Endodermal cell (in vitro differentiated cells): ENCODE data around the gene TAS2R46. TPM values are rescaled to one million over a fixed set of nuclear protein-coding genes. Genes with fewer than 3 reads are reported as not detected.

Experiments used
- DNase-seq: peaks from one replicate; pipeline ENCODE4 v3.0.0-alpha.2; 2017
- H3K27ac ChIP-seq: 2 replicates; pipeline ENCODE4 v1.5.1; 2013; ENCODE audit warnings: mild to moderate bottlenecking, low read depth, low read length, moderate library complexity
- H3K27me3 ChIP-seq: 2 replicates; pipeline ENCODE4 v1.6.1; 2013; ENCODE audit warnings: mild to moderate bottlenecking, low read length, moderate library complexity; ENCODE audit not compliant: insufficient read depth, control insufficient read depth, poor library complexity, severe bottlenecking
- H3K36me3 ChIP-seq: 2 replicates; pipeline ENCODE4 v1.7.0; 2013; ENCODE audit warnings: mild to moderate bottlenecking, low read length, moderate library complexity; ENCODE audit not compliant: control insufficient read depth, insufficient read depth
- H3K4me1 ChIP-seq: one replicate; pipeline ENCODE4 v1.7.0; 2013; ENCODE audit warnings: low read length; ENCODE audit not compliant: control insufficient read depth, insufficient read depth
- H3K4me3 ChIP-seq: 2 replicates; pipeline ENCODE4 v1.5.1; 2013; ENCODE audit warnings: mild to moderate bottlenecking, low read length, moderate library complexity
- H3K9ac ChIP-seq: 2 replicates; pipeline ENCODE4 v1.6.1; 2013; ENCODE audit warnings: mild to moderate bottlenecking, low read length, moderate library complexity; ENCODE audit not compliant: poor library complexity, severe bottlenecking; ENCODE audit errors: extremely low read depth
- H3K9me3 ChIP-seq: 2 replicates; pipeline ENCODE4 v1.6.1; 2013; ENCODE audit warnings: mild to moderate bottlenecking, low read length, moderate library complexity; ENCODE audit not compliant: control insufficient read depth
- H3K27ac Mint-ChIP-seq: 2 replicates; pipeline ENCODE4 v1.8.0; 2020; ENCODE audit warnings: mixed read lengths
- H3K27me3 Mint-ChIP-seq: 2 replicates; pipeline ENCODE4 v1.8.0; 2021; ENCODE audit warnings: mild to moderate bottlenecking, mixed read lengths; ENCODE audit not compliant: insufficient read depth
- H3K36me3 Mint-ChIP-seq: 2 replicates; pipeline ENCODE4 v1.8.0; 2020; ENCODE audit warnings: low read depth, mixed read lengths
- H3K4me1 Mint-ChIP-seq: 2 replicates; pipeline ENCODE4 v1.8.0; 2020; ENCODE audit warnings: mixed read lengths
- H3K4me3 Mint-ChIP-seq: 2 replicates; pipeline ENCODE4 v1.8.0; 2020; ENCODE audit warnings: mild to moderate bottlenecking, moderate library complexity, mixed read lengths
- H3K9me3 Mint-ChIP-seq: 2 replicates; pipeline ENCODE4 v1.8.0; 2020; ENCODE audit warnings: mild to moderate bottlenecking, mixed read lengths
- CTCF ChIP-seq: fragments of 200-600 bp; sonication (generic); conservative IDR thresholded peaks from 2 replicates; pipeline ENCODE4 v1.5.0; 2021; ENCODE audit warnings: antibody characterized with exemption, mild to moderate bottlenecking
- WGBS, 2 experiments: methylation state at CpG; one replicate each; pipeline versions ENCODE4 v1.1.5 to v1.1.7; 2013; ENCODE audit warnings: missing lambda C conversion rate in 2 of 2, mixed read lengths in 1 of 2; ENCODE audit not compliant: insufficient coverage in 1 of 2, insufficient read length in 1 of 2; 5-methylcytosine and 5-hydroxymethylcytosine counted together
- total RNA-seq, 2 donors: library from RNA; stranded (reverse); fragmentation: NEBNext Ultra II Directional in 1 of 2; extraction: Animal tissue kit (Norgen Biotek cat#: 25700) in 1 of 2; gene quantifications; 2 replicates in 1 of 2; 3 replicates in 1 of 2; pipeline ENCODE4 v1.2.1, GENCODE V29; 2021

TAS2R46 gene
- total RNA-seq, 2 donors from 2014 or later: 1.3 to 3.9 TPM

GRCh38 chr12:11089246-11089645, 27.2 kb upstream of the TAS2R46 start:
- DNase-seq: no peak
- no CpG with 5 or more reads among the region's 5 CpGs for WGBS, 2 experiments
- Histone ChIP-seq H3K27me3 (no peaks in the 10 kb centered on the region), H3K9ac (no peak overlapping the region), H3K4me3 (no peak overlapping the region), H3K9me3 (no peaks in the 10 kb centered on the region), H3K27ac (no peak overlapping the region), H3K36me3 (no peaks in the 10 kb centered on the region), H3K4me1 (no peaks in the 10 kb centered on the region)
- TF ChIP-seq CTCF: no peak
- H3K4me1 Mint-ChIP-seq: no peaks in the 10 kb centered on the region
- H3K9me3 Mint-ChIP-seq: peaks cover 12% of the 10 kb centered on the region
- no peak overlapping the region for H3K4me3 Mint-ChIP-seq
- no peaks in the 10 kb centered on the region for H3K27me3 Mint-ChIP-seq
- H3K27ac Mint-ChIP-seq: no peak overlapping the region
- H3K36me3 Mint-ChIP-seq: peaks cover 43% of the 10 kb centered on the region

- Histone ChIP-seq H3K27ac (no peak overlapping the region), H3K27me3 (no peaks in the 10 kb centered on the region), H3K9ac (no peak overlapping the region), H3K4me1 (no peaks in the 10 kb centered on the region), H3K9me3 (no peaks in the 10 kb centered on the region), H3K4me3 (no peak overlapping the region), H3K36me3 (no peaks in the 10 kb centered on the region)
- WGBS, 2 experiments: no CpG with 5 or more reads among the region's 3 CpGs
- Mint-ChIP-seq H3K27ac (no peak overlapping the region), H3K36me3 (peaks cover 51% of the 10 kb centered on the region), H3K27me3 (no peaks in the 10 kb centered on the region), H3K4me1 (no peaks in the 10 kb centered on the region), H3K4me3 (no peak overlapping the region), H3K9me3 (peaks cover 39% of the 10 kb centered on the region)
- no peak for DNase-seq
- TF ChIP-seq CTCF: no peak
These were observed 23.3 kb upstream of the TAS2R46 start for GRCh38 chr12:11085419-11085818.

GRCh38 chr12:11081987-11082386, 19.9 kb upstream of the TAS2R46 start:
- no peak overlapping the region for H3K27ac ChIP-seq
- no peak for TF ChIP-seq CTCF
- Mint-ChIP-seq H3K27me3 (no peaks in the 10 kb centered on the region), H3K9me3 (peaks cover 45% of the 10 kb centered on the region), H3K4me1 (no peaks in the 10 kb centered on the region), H3K4me3 (no peak overlapping the region), H3K27ac (no peak overlapping the region), H3K36me3 (peaks cover 59% of the 10 kb centered on the region)
- H3K4me1 ChIP-seq: no peaks in the 10 kb centered on the region
- H3K27me3 ChIP-seq: no peaks in the 10 kb centered on the region
- no peak overlapping the region for H3K9ac ChIP-seq
- H3K9me3 ChIP-seq: no peaks in the 10 kb centered on the region
- H3K36me3 ChIP-seq: no peaks in the 10 kb centered on the region
- no CpG with 5 or more reads among the region's 2 CpGs for WGBS, 2 experiments
- DNase-seq: no peak
- no peak overlapping the region for H3K4me3 ChIP-seq
